Small intestine (tissue), 7 donors: Measurements from ENCODE around the gene EPS8L2. TPM values are rescaled to one million over a fixed set of nuclear protein-coding genes. Genes with fewer than 3 reads are reported as not detected.

Experiments
- DNase-seq, 2 donors: peaks; one replicate each; pipeline versions ENCODE4 v3.0.0 to v3.0.0-alpha.2; 2013
- FAIRE-seq: peaks from 2 replicates; lab custom pipeline; 2012; peaks lifted over from hg19 to GRCh38; lab: Jason Lieb, UNC
- H3K27ac ChIP-seq, 3 donors: one replicate each; pipeline ENCODE4 v1.5.1; 2013; ENCODE audit warnings: low read length in 2 of 3, mild to moderate bottlenecking in 2 of 3, control low read depth in 1 of 3, inconsistent platforms in 1 of 3, low read depth in 1 of 3, moderate library complexity in 1 of 3
- H3K27me3 ChIP-seq, 3 donors: one replicate each; pipeline ENCODE4 v1.6.1; 2013; ENCODE audit warnings: low read length in 3 of 3, inconsistent platforms in 1 of 3; ENCODE audit not compliant: control insufficient read depth in 3 of 3, insufficient read depth in 3 of 3
- H3K36me3 ChIP-seq, 3 donors: one replicate each; pipeline ENCODE4 v1.6.1; 2013; ENCODE audit warnings: low read length in 3 of 3, inconsistent platforms in 1 of 3, low read depth in 1 of 3, mild to moderate bottlenecking in 1 of 3, moderate library complexity in 1 of 3; ENCODE audit not compliant: control insufficient read depth in 3 of 3, insufficient read depth in 2 of 3
- H3K4me1 ChIP-seq, 3 donors: one replicate each; pipeline ENCODE4 v1.6.1; 2013; ENCODE audit warnings: low read length in 2 of 3, inconsistent platforms in 1 of 3, low read depth in 1 of 3, mild to moderate bottlenecking in 1 of 3, moderate library complexity in 1 of 3; ENCODE audit not compliant: control insufficient read depth in 3 of 3, insufficient read depth in 2 of 3
- H3K4me3 ChIP-seq, 3 donors: one replicate each; pipeline ENCODE4 v1.5.1; 2013; ENCODE audit warnings: low read length in 3 of 3, control low read depth in 1 of 3, inconsistent platforms in 1 of 3, low read depth in 1 of 3, mild to moderate bottlenecking in 1 of 3, moderate library complexity in 1 of 3
- H3K9me3 ChIP-seq, 2 donors: one replicate each; pipeline ENCODE4 v1.6.1; 2013; ENCODE audit warnings: low read depth in 1 of 2, low read length in 1 of 2; ENCODE audit not compliant: control insufficient read depth in 2 of 2, insufficient read depth in 1 of 2
- WGBS, 3 donors: extraction: QIAGEN DNeasy Blood & Tissue Kit; methylation state at CpG; one replicate each; pipeline ENCODE4 v1.1.7; 2013; 5-methylcytosine and 5-hydroxymethylcytosine counted together
- polyA plus RNA-seq, 4 donors: library from polyadenylated mRNA; stranded (reverse) in 3 of 4; unstranded in 1 of 4; fragments of 200-250 nt in 3 of 4; fragments of 120-200 nt in 1 of 4; gene quantifications; one replicate each; pipeline versions ENCODE4 v1.2.1 to v1.2.3, GENCODE V29; 2013
- donor health status: healthy with polysubstance abuse.
- donor health status: control.
- donor health status: control.
- donor health status: Bipolar disorder and iron deficiency.
- donor health status: healthy.

Gene EPS8L2
- polyA plus RNA-seq, 4 donors: 90.2 to 1,255 (median 670) TPM

- Histone ChIP-seq H3K27me3 (peaks cover 0 to 6% (median 4%) of the 10 kb centered on the region in 3 donors), H3K4me1 (peaks cover 0 to 81% (median 0%) of the 10 kb centered on the region in 3 donors), H3K9me3 (no peaks in the 10 kb centered on the region), H3K36me3 (peaks cover 0 to 82% (median 0%) of the 10 kb centered on the region in 3 donors), H3K27ac (peak overlapping the region in 2 of 3 donors; percentile 90 to 100), H3K4me3 (peak overlapping the region in 2 of 3 donors; percentile 76 to 95)
- FAIRE-seq (no peak), DNase-seq (no peak)
- 46 to 67% (median 63%) methylated on average over 7 of the region's 7 CpGs for WGBS, 3 donors
Observed at GRCh38 chr11:708511-708910, 2.5 kb downstream of the EPS8L2 start.

DNA sequence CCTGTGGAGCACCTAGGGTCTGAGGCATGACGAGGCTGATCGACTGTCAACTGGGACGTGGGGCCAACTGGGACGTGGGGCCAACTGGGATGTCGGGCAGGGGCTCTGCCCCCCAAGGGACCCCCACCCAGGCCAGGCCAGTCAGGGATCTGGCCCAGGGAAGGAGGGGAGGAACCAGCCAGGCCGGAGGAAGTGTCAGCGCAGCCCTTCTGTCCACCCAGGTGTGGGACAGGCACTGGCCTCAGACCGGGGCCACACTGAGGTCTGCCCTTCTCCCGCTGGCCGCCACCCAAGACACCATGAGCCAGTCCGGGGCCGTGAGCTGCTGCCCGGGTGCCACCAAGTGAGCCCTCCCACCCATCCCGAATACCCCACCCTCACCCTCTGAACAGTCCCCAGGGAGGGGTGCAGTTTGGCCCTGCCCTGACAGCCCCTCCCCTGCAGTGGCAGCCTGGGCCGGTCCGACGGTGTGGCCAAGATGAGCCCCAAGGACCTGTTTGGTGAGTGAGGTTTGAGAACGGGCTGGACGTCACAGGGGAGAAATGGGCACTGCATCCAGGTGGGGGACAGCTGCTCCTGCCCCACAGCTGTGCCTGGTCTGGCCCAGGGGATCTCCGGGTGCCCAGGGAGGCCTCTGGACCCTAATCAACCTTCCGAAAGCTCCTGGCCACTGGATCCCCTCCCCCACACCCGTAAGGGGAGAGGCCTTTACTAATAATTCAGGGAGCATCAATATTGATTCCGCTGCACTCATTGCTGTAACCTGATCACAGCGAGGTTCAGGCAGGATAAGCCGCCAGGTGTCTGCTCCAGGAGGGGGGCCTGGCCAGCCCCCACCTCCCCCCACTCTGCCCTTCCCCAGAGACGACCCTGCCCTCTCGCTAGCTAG lies 3.3 kb downstream of the EPS8L2 start:
- FAIRE-seq (no peak), DNase-seq (no peak)
- Histone ChIP-seq H3K4me1 (peaks cover 0 to 73% (median 0%) of the 10 kb centered on the region in 3 donors), H3K4me3 (peak overlapping the region in 2 of 3 donors; percentile 22 to 76), H3K27me3 (peaks cover 0 to 6% (median 4%) of the 10 kb centered on the region in 3 donors), H3K36me3 (peaks cover 0 to 81% (median 0%) of the 10 kb centered on the region in 3 donors), H3K27ac (peak overlapping the region; percentile 33 to 87 (median 82)), H3K9me3 (no peaks in the 10 kb centered on the region)
- WGBS, 3 donors: 32 to 62% (median 51%) methylated on average over 24 to 27 of the region's 27 CpGs

DNA sequence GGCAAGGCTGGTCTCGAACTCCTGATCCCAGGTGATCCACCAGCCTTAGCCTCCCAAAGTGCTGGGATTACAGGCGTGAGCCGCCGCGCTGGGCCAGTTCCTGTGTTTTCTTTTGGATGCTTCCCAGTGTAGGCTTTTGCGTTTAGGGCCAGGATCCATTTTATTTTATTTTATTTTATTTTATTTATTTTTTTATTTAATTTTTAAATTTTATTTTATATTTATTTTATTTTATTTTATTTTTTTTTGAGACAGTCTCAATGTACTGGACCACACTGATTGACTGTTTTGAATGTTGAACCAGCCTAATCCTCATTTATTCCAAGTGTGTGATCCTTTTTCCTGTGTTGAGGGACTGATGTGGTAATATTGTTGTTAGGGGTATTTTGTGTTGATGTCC lies 8.4 kb downstream of the EPS8L2 start:
- no peak for FAIRE-seq
- peaks cover 0 to 74% (median 2%) of the 10 kb centered on the region in 3 donors for H3K36me3 ChIP-seq
- H3K4me3 ChIP-seq: no peak overlapping the region
- DNase-seq: no peak
- 96 to 97% (median 97%) methylated on average over 6 of the region's 6 CpGs for WGBS, 3 donors
- no peaks in the 10 kb centered on the region for H3K27me3 ChIP-seq
- H3K4me1 ChIP-seq: peaks cover 0 to 41% (median 0%) of the 10 kb centered on the region in 3 donors
- H3K9me3 ChIP-seq: no peaks in the 10 kb centered on the region
- no peak overlapping the region for H3K27ac ChIP-seq

DNA sequence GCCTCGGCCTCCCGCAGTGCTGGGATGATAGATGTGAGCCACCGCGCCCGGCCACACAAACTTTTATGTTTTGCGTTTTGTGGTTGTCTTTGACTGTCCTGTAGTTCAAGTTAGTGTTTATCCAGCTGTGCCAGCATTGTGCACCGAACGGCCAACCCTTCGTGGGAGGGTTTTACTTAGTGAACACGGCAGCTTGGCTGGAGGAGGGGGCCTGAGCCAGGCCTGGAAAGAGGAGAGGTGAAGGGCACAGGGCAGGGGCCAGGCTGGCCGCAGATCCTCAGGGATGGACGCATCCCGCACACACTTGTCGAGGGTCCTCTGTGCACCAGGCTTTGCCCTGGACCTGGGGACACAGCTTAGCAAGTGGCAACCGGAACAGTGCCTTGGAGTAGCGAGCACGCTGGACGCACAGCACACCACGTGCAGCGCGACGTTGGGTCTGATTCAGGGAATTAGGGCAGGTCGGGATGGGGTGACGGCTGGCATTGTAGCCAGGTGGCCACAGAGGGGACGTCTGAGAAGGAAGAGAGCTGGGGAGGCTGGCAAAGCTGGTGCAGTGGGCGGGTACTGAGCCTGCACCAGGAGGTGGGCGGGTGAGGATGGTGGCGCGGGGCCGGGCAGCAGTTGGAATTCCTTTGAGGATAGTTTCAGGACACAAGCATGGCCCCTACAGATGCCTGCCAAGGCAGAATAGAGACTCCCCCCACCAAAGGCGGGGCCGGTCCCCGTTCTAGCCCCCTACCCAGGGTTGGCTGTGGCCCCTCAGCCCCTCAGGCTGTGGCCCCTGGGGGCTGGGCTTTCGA lies 13.4 kb downstream of the EPS8L2 start:
- 82 to 84% (median 84%) methylated on average over 32 to 34 of the region's 34 CpGs for WGBS, 3 donors
- Histone ChIP-seq H3K4me3 (no peak overlapping the region), H3K27me3 (peaks cover 0 to 22% (median 0%) of the 10 kb centered on the region in 3 donors), H3K27ac (peak overlapping the region in 1 of 3 donors; percentile 13), H3K9me3 (no peaks in the 10 kb centered on the region), H3K36me3 (peaks cover 2 to 75% (median 23%) of the 10 kb centered on the region in 3 donors), H3K4me1 (peaks cover 7 to 34% (median 12%) of the 10 kb centered on the region in 3 donors)
- DNase-seq (no peak), FAIRE-seq (no peak)

DNA sequence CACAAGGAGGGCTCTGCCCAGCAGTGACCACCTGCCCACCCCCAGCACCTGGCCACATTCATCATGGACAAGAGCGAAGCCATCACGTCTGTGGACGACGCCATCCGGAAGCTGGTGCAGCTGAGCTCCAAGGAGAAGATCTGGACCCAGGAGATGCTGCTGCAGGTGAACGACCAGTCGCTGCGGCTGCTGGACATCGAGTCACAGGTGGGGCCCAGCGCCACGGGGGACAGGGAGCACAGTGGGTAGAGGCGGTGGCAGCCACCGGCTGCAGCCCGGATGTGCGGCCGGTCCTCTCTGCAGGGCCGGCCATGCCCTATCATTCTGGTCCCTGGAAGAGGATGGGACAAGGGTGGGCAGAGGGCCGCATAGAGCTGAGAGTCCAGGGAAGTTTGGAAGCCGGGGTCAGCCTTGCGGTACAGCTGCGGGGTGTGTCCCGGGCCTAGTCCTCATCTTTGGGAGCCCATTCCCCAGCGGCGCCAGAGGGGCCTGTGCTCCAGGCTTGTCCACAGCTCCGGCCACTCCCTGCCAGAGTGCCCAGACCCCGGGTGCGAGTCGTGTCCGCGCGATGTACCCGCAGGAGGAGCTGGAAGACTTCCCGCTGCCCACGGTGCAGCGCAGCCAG lies 14.1 kb downstream of the EPS8L2 start:
- WGBS, 3 donors: 73 to 85% (median 83%) methylated on average over 32 to 35 of the region's 35 CpGs
- H3K36me3 ChIP-seq: peaks cover 2 to 80% (median 26%) of the 10 kb centered on the region in 3 donors
- peak overlapping the region in 1 of 3 donors; percentile 54 for H3K27ac ChIP-seq
- H3K27me3 ChIP-seq: peaks cover 0 to 27% (median 0%) of the 10 kb centered on the region in 3 donors
- FAIRE-seq (no peak), DNase-seq (no peak)
- no peak overlapping the region for H3K4me3 ChIP-seq
- H3K9me3 ChIP-seq: no peaks in the 10 kb centered on the region
- H3K4me1 ChIP-seq: peaks cover 7 to 38% (median 12%) of the 10 kb centered on the region in 3 donors

DNA sequence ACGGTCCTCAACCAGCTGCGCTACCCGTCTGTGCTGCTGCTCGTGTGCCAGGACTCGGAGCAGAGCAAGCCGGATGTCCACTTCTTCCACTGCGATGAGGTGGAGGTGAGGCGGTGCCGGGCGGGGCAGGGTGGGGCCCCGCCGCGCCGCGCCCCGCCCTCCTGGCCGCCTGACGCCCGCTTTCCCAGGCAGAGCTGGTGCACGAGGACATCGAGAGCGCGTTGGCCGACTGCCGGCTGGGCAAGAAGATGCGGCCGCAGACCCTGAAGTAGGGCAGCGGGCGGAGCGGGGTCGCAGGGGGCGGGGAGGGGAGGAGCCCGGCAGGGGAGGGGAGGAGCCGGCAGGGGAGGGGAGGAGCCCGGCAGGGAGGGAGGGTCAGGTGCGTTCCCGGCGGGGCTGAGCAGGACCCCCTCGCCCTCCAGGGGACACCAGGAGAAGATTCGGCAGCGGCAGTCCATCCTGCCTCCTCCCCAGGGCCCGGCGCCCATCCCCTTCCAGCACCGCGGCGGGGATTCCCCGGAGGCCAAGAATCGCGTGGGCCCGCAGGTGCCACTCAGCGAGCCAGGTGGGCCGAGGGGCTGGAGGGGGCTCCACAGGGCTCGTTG lies 14.7 kb downstream of the EPS8L2 start:
- no peak for FAIRE-seq
- Histone ChIP-seq H3K4me1 (peaks cover 7 to 42% (median 15%) of the 10 kb centered on the region in 3 donors), H3K27ac (peak overlapping the region in 1 of 3 donors; percentile 54), H3K36me3 (peaks cover 2 to 82% (median 26%) of the 10 kb centered on the region in 3 donors), H3K4me3 (peak overlapping the region in 1 of 3 donors; percentile 3), H3K9me3 (no peaks in the 10 kb centered on the region), H3K27me3 (peaks cover 0 to 28% (median 0%) of the 10 kb centered on the region in 3 donors)
- 21 to 57% (median 37%) methylated on average over 32 to 53 of the region's 53 CpGs for WGBS, 3 donors
- peak in 1 of 2 donors; percentile 57 for DNase-seq

DNA sequence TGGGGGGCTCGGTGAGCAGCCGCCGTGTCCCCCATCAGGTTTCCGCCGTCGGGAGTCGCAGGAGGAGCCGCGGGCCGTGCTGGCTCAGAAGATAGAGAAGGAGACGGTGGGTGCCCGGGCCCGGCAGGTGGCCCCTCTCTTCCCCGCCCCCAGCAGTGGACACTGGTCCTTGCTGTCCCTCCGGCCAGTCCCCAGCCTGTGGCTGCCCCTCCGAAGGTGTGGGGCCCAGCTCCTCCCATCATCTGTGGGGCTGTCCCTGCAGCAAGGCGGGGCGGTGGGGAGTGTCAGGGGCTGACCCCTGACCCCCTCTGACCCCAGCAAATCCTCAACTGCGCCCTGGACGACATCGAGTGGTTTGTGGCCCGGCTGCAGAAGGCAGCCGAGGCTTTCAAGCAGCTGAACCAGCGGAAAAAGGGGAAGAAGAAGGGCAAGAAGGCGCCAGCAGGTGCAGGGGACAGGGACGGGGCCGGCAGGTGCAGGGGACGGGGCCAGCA lies 15.3 kb downstream of the EPS8L2 start:
- DNase-seq (no peak), FAIRE-seq (no peak)
- Histone ChIP-seq H3K9me3 (no peaks in the 10 kb centered on the region), H3K4me3 (peak overlapping the region in 1 of 3 donors; percentile 3), H3K36me3 (peaks cover 2 to 78% (median 26%) of the 10 kb centered on the region in 3 donors), H3K4me1 (peaks cover 7 to 42% (median 15%) of the 10 kb centered on the region in 3 donors), H3K27me3 (peaks cover 0 to 28% (median 0%) of the 10 kb centered on the region in 3 donors), H3K27ac (peak overlapping the region in 1 of 3 donors; percentile 33)
- WGBS, 3 donors: 36 to 44% (median 36%) methylated on average over 24 to 28 of the region's 28 CpGs
